HCT116 (cell line): ENCODE results near the gene TOX2.

ENCODE experiments used
- ATF3 ChIP-seq: IDR thresholded peaks from 2 replicates; pipeline ENCODE4 v1.6.1; 2012
- CEBPB ChIP-seq: IDR thresholded peaks from 2 replicates; pipeline ENCODE4 v1.6.1; 2012; ENCODE audit warnings: low read depth
- CTCF ChIP-seq, 3 experiments: fragments of 200-600 bp in 1 of 3; sonication (generic) in 1 of 3; IDR thresholded peaks in 2 of 3; conservative IDR thresholded peaks in 1 of 3; 2 replicates each; pipeline ENCODE4 v1.5.1; 2012 to 2017; ENCODE audit warnings: low read depth in 2 of 3, low read length in 2 of 3, antibody characterized with exemption in 1 of 3, borderline replicate concordance in 1 of 3, control low read depth in 1 of 3, mild to moderate bottlenecking in 1 of 3, mixed read lengths in 1 of 3, mixed run types in 1 of 3, moderate library complexity in 1 of 3; ENCODE audit not compliant: insufficient read depth in 1 of 3
- EZH2 ChIP-seq: fragments of 200-600 bp; sonication (generic); IDR thresholded peaks from 2 replicates; pipeline ENCODE4 v1.6.1; 2017; ENCODE audit warnings: antibody characterized with exemption, mixed run types
- EZH2phosphoT487 ChIP-seq: fragments of 200-600 bp; IDR thresholded peaks from 2 replicates; pipeline ENCODE4 v1.6.1; 2018; ENCODE audit warnings: antibody characterized with exemption, borderline replicate concordance
- POLR2A ChIP-seq: IDR thresholded peaks from 2 replicates; pipeline ENCODE4 v1.7.0; 2011; ENCODE audit warnings: borderline replicate concordance; ENCODE audit not compliant: insufficient read depth, insufficient read length; ENCODE audit errors: extremely low read depth
- POLR2AphosphoS5 ChIP-seq: IDR thresholded peaks from 2 replicates; pipeline ENCODE4 v1.6.1; 2011; ENCODE audit warnings: mild to moderate bottlenecking, low read depth, low read length, moderate library complexity
- RAD21 ChIP-seq: IDR thresholded peaks from 2 replicates; pipeline ENCODE4 v1.6.1; 2012; ENCODE audit warnings: low read depth, mild to moderate bottlenecking
- SIN3A ChIP-seq: IDR thresholded peaks from 2 replicates; pipeline ENCODE4 v1.6.1; 2012; ENCODE audit warnings: low read depth
- SP1 ChIP-seq: IDR thresholded peaks from 2 replicates; pipeline ENCODE4 v1.6.1; 2012; ENCODE audit warnings: low read depth
- SRF ChIP-seq: IDR thresholded peaks from 2 replicates; pipeline ENCODE4 v1.6.1; 2012; ENCODE audit warnings: low read depth
- YY1 ChIP-seq: IDR thresholded peaks from 2 replicates; pipeline ENCODE4 v1.6.1; 2011; ENCODE audit warnings: low read length, low read depth, moderate library complexity, mild to moderate bottlenecking; ENCODE audit not compliant: insufficient replicate concordance; ENCODE audit errors: extremely low read depth
- ZNF274 ChIP-seq: fragments of 200-500 bp; sonication (Bioruptor generic); IDR thresholded peaks from 2 replicates; pipeline ENCODE4 v1.6.1; 2014; ENCODE audit warnings: mild to moderate bottlenecking, low read depth, low read length, inconsistent platforms

GRCh38 chr20:43909211-43909610 lies 5.4 kb upstream of the TOX2 start:
- no peak for TF ChIP-seq YY1
- no peak for TF ChIP-seq ATF3
- TF ChIP-seq POLR2A, result no peak
- no peak for TF ChIP-seq ZNF274
- no peak for TF ChIP-seq POLR2AphosphoS5
- TF ChIP-seq CEBPB, result no peak
- TF ChIP-seq CTCF (IDR thresholded peaks at IDR 0.05 in 2 of 3, conservative IDR thresholded peaks at IDR 0.05 in 1 of 3; ENCODE audit: borderline replicate concordance in 1 of 3, insufficient read depth in 1 of 3, low read depth in 2 of 3, low read length in 2 of 3), result no peak
- no peak for TF ChIP-seq SIN3A
- TF ChIP-seq SP1, result no peak
- TF ChIP-seq RAD21, result no peak
- no peak for TF ChIP-seq EZH2phosphoT487
- no peak for TF ChIP-seq EZH2
- no peak for TF ChIP-seq SRF
